Bronchial epithelial cell (primary cell): Measurements from ENCODE around the gene LAIR1. TPM values are rescaled to one million over a fixed set of nuclear protein-coding genes. Genes with fewer than 3 reads are reported as not detected.

Source experiments
- DNase-seq: peaks from one replicate; pipeline ENCODE4 v3.0.0-alpha.2; 2010; ENCODE audit warnings: low read depth
- FAIRE-seq: peaks from 2 replicates; lab custom pipeline; 2011; peaks lifted over from hg19 to GRCh38; lab: Jason Lieb, UNC
- H3K27me3 ChIP-seq: 2 replicates; pipeline ENCODE4 v1.5.1; 2011; ENCODE audit warnings: low read length; ENCODE audit not compliant: control insufficient read depth, insufficient read depth
- H3K36me3 ChIP-seq: 2 replicates; pipeline ENCODE4 v1.5.1; 2011; ENCODE audit warnings: low read length; ENCODE audit not compliant: control insufficient read depth, insufficient read depth
- H3K4me3 ChIP-seq: 2 replicates; pipeline ENCODE4 v1.5.1; 2011; ENCODE audit warnings: mild to moderate bottlenecking, low read depth, low read length, control low read depth
- CTCF ChIP-seq: IDR thresholded peaks from 2 replicates; pipeline ENCODE4 v1.5.1; 2011; ENCODE audit warnings: mild to moderate bottlenecking, moderate library complexity, low read length, control low read depth, inconsistent platforms; ENCODE audit not compliant: insufficient read depth, severe bottlenecking
- total RNA-seq: library from RNA; depleted of rRNA; stranded (reverse); fragments of >200 nt; gene quantifications from 2 replicates; pipeline ENCODE4 v1.2.1, GENCODE V29; 2014

Gene LAIR1
- total RNA-seq, 1 donor from 2014 or later, result not detected

GRCh38 chr19:54311486-54311885, 53.2 kb downstream of the LAIR1 start:
- DNase-seq, result no peak
- peak; percentile 84 for FAIRE-seq
- H3K27me3 ChIP-seq, result no peaks in the 10 kb centered on the region
- no peak for TF ChIP-seq CTCF
- no peak overlapping the region for H3K4me3 ChIP-seq
- no peaks in the 10 kb centered on the region for H3K36me3 ChIP-seq

GRCh38 chr19:54310543-54310942, 54.2 kb downstream of the LAIR1 start:
- no peak overlapping the region for H3K4me3 ChIP-seq
- no peak for FAIRE-seq
- TF ChIP-seq CTCF, result no peak
- DNase-seq, result no peak
- no peaks in the 10 kb centered on the region for H3K36me3 ChIP-seq
- H3K27me3 ChIP-seq, result no peaks in the 10 kb centered on the region

GRCh38 chr19:54309811-54310210, 54.9 kb downstream of the LAIR1 start:
- H3K27me3 ChIP-seq, result no peaks in the 10 kb centered on the region
- no peaks in the 10 kb centered on the region for H3K36me3 ChIP-seq
- no peak for TF ChIP-seq CTCF
- H3K4me3 ChIP-seq, result no peak overlapping the region
- DNase-seq (no peak), FAIRE-seq (no peak)

- H3K27me3 ChIP-seq, result no peaks in the 10 kb centered on the region
Measured at GRCh38 chr19:54307389-54308020, 57.2 kb downstream of the LAIR1 start.

GRCh38 chr19:54305141-54305540, 59.6 kb downstream of the LAIR1 start:
- FAIRE-seq (no peak), DNase-seq (no peak)
- no peaks in the 10 kb centered on the region for H3K36me3 ChIP-seq
- TF ChIP-seq CTCF, result no peak
- H3K4me3 ChIP-seq, result no peak overlapping the region
- H3K27me3 ChIP-seq, result no peaks in the 10 kb centered on the region

More at GRCh38 chr19:54307389-54308020, 57.2 kb downstream of the LAIR1 start:
- FAIRE-seq (no peak), DNase-seq (no peak)
- H3K4me3 ChIP-seq, result no peak overlapping the region
- TF ChIP-seq CTCF, result no peak
- H3K36me3 ChIP-seq, result no peaks in the 10 kb centered on the region

GRCh38 chr19:54302257-54302656, 62.5 kb downstream of the LAIR1 start:
- no peaks in the 10 kb centered on the region for H3K36me3 ChIP-seq
- TF ChIP-seq CTCF, result no peak
- H3K27me3 ChIP-seq, result no peaks in the 10 kb centered on the region
- no peak overlapping the region for H3K4me3 ChIP-seq
- no peak for DNase-seq
- no peak for FAIRE-seq
